Caco-2 (cell line): ENCODE measurements around the gene NAGA. TPM values are rescaled to one million over a fixed set of nuclear protein-coding genes. Genes with fewer than 3 reads are reported as not detected.
"Not testable (repeated sequence)": the region's sequence is repeated elsewhere in the genome, so short reads cannot be mapped to it uniquely, and the experiment has no call there.

ENCODE experiments used
- BruUV-seq: library from RNA; stranded (reverse); fragments of 400-500 nt; replicated peaks from 2 replicates; lab custom pipeline; 2021; lab: Mats Ljungman, UMichigan
- CTCF ChIA-PET: fragments of 300-600 bp; sonication (Branson Sonifier 250); formaldehyde crosslinking; loops from one replicate; lab custom pipeline; 2022; ENCODE audit warnings: antibody characterized with exemption; lab: Charles Lee
- POLR2A ChIA-PET: fragments of 300-600 bp; sonication (Branson Sonifier 250); formaldehyde crosslinking; loops from one replicate; lab custom pipeline; 2022; ENCODE audit warnings: antibody characterized with exemption; lab: Charles Lee
- DNase-seq, 2 experiments: peaks; one replicate each; pipeline versions ENCODE4 v3.0.0 to v3.0.0-alpha.2; 2020 to 2022
- H3K27me3 ChIP-seq: replicated peaks from 2 replicates; pipeline ENCODE4 v1.6.0; 2011; ENCODE audit warnings: low read length; ENCODE audit not compliant: control insufficient read depth, insufficient read depth
- H3K36me3 ChIP-seq: 2 replicates; pipeline ENCODE4 v1.5.1; 2011; ENCODE audit warnings: low read length; ENCODE audit not compliant: control insufficient read depth, insufficient read depth
- H3K4me1 ChIP-seq: fragments of 250-450 bp; sonication (Bioruptor Pico); 2 replicates; pipeline ENCODE4 v1.5.1; 2020; ENCODE audit warnings: mild to moderate bottlenecking
- H3K4me3 ChIP-seq: 2 replicates; pipeline ENCODE4 v1.5.1; 2011; ENCODE audit warnings: low read depth, mild to moderate bottlenecking, control low read depth, low read length
- H3K9me3 ChIP-seq: fragments of 250-450 bp; sonication (Bioruptor Pico); 2 replicates; pipeline ENCODE4 v1.5.1; 2020; ENCODE audit warnings: mild to moderate bottlenecking, moderate library complexity
- H3K27ac Mint-ChIP-seq: one replicate; pipeline ENCODE4 v1.8.0; 2022; ENCODE audit warnings: mixed read lengths; ENCODE audit not compliant: unreplicated experiment
- H3K27me3 Mint-ChIP-seq: one replicate; pipeline ENCODE4 v1.8.0; 2022; ENCODE audit warnings: mixed read lengths; ENCODE audit not compliant: insufficient read depth, unreplicated experiment
- H3K36me3 Mint-ChIP-seq: one replicate; pipeline ENCODE4 v1.8.0; 2022; ENCODE audit warnings: mild to moderate bottlenecking, mixed read lengths; ENCODE audit not compliant: insufficient read depth, unreplicated experiment
- H3K4me1 Mint-ChIP-seq: one replicate; pipeline ENCODE4 v1.8.0; 2022; ENCODE audit warnings: low read depth, mixed read lengths; ENCODE audit not compliant: unreplicated experiment
- H3K4me3 Mint-ChIP-seq: one replicate; pipeline ENCODE4 v1.8.0; 2022; ENCODE audit warnings: mild to moderate bottlenecking, moderate library complexity, mixed read lengths; ENCODE audit not compliant: unreplicated experiment
- H3K9me3 Mint-ChIP-seq: one replicate; pipeline ENCODE4 v1.8.0; 2022; ENCODE audit warnings: mixed read lengths; ENCODE audit not compliant: unreplicated experiment
- intact Hi-C: fragments of 100-400 bp; cut with micrococcal nuclease; formaldehyde crosslinking; loops from one replicate; pipeline ENCODE4 v1.10.0; 2022; ENCODE audit not compliant: unreplicated experiment
- total RNA-seq: library from RNA; stranded (reverse); gene quantifications from 2 replicates; pipeline ENCODE4 v1.2.3, GENCODE V29; 2022
- TF ChIP-seq, protein P1 (sequence below), 2 experiments: fragments of 200-600 bp in 1 of 2; IDR thresholded peaks; 1 replicate in 1 of 2; 2 replicates in 1 of 2; pipeline versions ENCODE4 v1.5.1 to v1.8.0; 2011 to 2022; ENCODE audit warnings: antibody characterized with exemption in 1 of 2, control low read depth in 1 of 2, inconsistent platforms in 1 of 2, low read depth in 1 of 2, low read length in 1 of 2, mild to moderate bottlenecking in 1 of 2, moderate library complexity in 1 of 2; ENCODE audit not compliant: insufficient read depth in 1 of 2, severe bottlenecking in 1 of 2, unreplicated experiment in 1 of 2

Gene NAGA
- total RNA-seq, 1 experiment from 2014 or later, result 28.3 TPM

DNA sequence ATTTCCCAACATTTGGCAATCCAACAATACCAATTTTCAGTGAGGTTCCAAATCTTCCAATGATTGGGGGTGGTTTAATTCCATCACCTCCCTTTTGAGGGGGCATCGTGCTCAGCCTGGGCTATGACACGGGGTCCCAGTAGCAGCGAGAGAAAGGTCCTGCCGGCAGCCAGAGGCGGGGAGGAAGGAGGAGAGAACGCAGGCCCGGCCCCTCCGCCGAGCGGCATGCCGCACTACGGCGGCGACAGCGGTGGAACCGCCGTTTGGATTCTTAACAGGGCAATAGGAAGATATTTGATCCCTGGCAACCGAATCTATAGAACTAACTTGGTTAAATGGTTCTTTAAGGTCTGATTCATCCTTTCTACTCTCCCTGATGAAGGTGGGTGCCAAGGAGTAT, 38.2 kb upstream of the NAGA start:
- Histone ChIP-seq H3K4me1 (no peaks in the 10 kb centered on the region), H3K36me3 (no peaks in the 10 kb centered on the region), H3K4me3 (no peak overlapping the region), H3K9me3 (peaks cover 2% of the 10 kb centered on the region), H3K27me3 (no peaks in the 10 kb centered on the region)
- no peak for DNase-seq
- H3K4me3 Mint-ChIP-seq, result no peak overlapping the region
- no peaks in the 10 kb centered on the region for H3K27me3 Mint-ChIP-seq
- H3K36me3 Mint-ChIP-seq, result no peaks in the 10 kb centered on the region
- ChIA-PET CTCF (interaction anchor here (1.4 kb wide), 1 partner anchor 17 kb away, joined by 4 read pairs; no protein-coding TSS in a partner anchor), POLR2A (no interaction called here)
- BruUV-seq, result no TSS peak
- H3K4me1 Mint-ChIP-seq, result peaks cover 7% of the 10 kb centered on the region
- peaks cover 19% of the 10 kb centered on the region for H3K9me3 Mint-ChIP-seq
- H3K27ac Mint-ChIP-seq, result no peak overlapping the region
- intact Hi-C loops, result no loop called here
- TF ChIP-seq, protein P1, sequence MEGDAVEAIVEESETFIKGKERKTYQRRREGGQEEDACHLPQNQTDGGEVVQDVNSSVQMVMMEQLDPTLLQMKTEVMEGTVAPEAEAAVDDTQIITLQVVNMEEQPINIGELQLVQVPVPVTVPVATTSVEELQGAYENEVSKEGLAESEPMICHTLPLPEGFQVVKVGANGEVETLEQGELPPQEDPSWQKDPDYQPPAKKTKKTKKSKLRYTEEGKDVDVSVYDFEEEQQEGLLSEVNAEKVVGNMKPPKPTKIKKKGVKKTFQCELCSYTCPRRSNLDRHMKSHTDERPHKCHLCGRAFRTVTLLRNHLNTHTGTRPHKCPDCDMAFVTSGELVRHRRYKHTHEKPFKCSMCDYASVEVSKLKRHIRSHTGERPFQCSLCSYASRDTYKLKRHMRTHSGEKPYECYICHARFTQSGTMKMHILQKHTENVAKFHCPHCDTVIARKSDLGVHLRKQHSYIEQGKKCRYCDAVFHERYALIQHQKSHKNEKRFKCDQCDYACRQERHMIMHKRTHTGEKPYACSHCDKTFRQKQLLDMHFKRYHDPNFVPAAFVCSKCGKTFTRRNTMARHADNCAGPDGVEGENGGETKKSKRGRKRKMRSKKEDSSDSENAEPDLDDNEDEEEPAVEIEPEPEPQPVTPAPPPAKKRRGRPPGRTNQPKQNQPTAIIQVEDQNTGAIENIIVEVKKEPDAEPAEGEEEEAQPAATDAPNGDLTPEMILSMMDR (IDR thresholded peaks at IDR 0.05; ENCODE audit: insufficient read depth in 1 of 2, low read depth in 1 of 2, low read length in 1 of 2, severe bottlenecking in 1 of 2, unreplicated experiment in 1 of 2), result no peak

DNA sequence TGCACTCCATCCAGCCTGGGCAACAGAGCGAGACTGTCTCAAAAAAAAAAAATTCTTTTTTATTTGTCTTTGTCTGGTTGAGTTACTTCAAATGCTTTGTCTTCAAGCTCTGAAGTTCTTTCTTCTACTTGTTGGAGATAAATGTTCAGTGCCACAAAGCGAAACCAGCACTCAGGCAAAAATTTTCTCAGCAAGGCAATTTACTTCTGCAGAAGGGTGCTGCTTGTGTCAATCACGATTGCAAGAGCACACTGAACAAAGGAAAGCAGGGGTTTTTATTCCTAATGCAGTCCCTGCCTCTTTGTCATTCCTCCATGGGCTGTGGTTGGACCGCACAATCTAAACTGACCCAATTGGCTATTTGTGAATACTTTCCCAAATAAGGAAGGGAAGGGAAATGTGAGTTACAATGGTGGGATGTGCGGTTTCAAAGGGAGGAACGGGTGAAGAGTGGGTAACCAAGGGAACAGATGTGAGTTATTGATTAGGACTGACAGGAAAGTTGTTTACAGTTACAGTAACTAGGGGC, 33.8 kb upstream of the NAGA start:
- CTCF ChIA-PET, result not testable (repeated sequence)

DNA sequence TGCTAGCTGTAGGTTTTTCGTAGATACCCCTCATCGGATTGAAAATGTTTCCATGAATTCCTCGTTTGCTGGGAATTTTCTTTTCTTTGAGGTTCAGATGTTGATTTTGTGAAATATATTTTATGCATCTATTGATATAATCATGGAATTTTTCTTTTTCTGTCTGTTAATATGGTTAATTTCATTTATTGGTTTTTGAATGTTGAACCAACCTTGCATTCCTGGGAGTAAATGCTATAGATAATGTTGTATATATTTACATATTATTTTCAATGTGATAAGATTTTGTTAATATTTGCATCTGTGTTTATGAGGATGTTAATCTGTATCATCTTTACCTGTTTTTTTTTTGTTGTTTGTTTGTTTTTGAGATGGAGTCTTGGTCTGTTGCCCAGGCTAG, 30.6 kb upstream of the NAGA start:
- POLR2A ChIA-PET, result no interaction called here
- CTCF ChIA-PET, result no interaction called here

More for the DNA sequence above, 33.8 kb upstream of the NAGA start:
- H3K27ac Mint-ChIP-seq, intact Hi-C loops, H3K27me3 Mint-ChIP-seq, H3K4me3 Mint-ChIP-seq, BruUV-seq, POLR2A ChIA-PET, H3K4me1 ChIP-seq, H3K36me3 ChIP-seq, DNase-seq, H3K4me3 ChIP-seq, H3K36me3 Mint-ChIP-seq, H3K27me3 ChIP-seq, H3K4me1 Mint-ChIP-seq: not testable (repeated sequence)
- H3K9me3 Mint-ChIP-seq, result peaks cover 25% of the 10 kb centered on the region
- peaks cover 16% of the 10 kb centered on the region for H3K9me3 ChIP-seq

More for the DNA sequence above, 30.6 kb upstream of the NAGA start:
- Mint-ChIP-seq H3K9me3 (peaks cover 17% of the 10 kb centered on the region), H3K4me1 (no peaks in the 10 kb centered on the region), H3K27me3 (no peaks in the 10 kb centered on the region), H3K36me3 (no peaks in the 10 kb centered on the region), H3K27ac (no peak overlapping the region), H3K4me3 (no peak overlapping the region)
- intact Hi-C loops, result no loop called here
- Histone ChIP-seq H3K27me3 (no peaks in the 10 kb centered on the region), H3K4me3 (no peak overlapping the region), H3K9me3 (peaks cover 16% of the 10 kb centered on the region), H3K36me3 (no peaks in the 10 kb centered on the region), H3K4me1 (no peaks in the 10 kb centered on the region)
- TF ChIP-seq, protein P1 (IDR thresholded peaks at IDR 0.05; ENCODE audit: insufficient read depth in 1 of 2, low read depth in 1 of 2, low read length in 1 of 2, severe bottlenecking in 1 of 2, unreplicated experiment in 1 of 2), result no peak
- DNase-seq, result no peak
- BruUV-seq, result no TSS peak
